PC-9 (cell line): ENCODE data around the gene MSTO1. TPM values are rescaled to one million over a fixed set of nuclear protein-coding genes. Genes with fewer than 3 reads are reported as not detected.
"Not testable (repeated sequence)": the region's sequence is repeated elsewhere in the genome, so short reads cannot be mapped to it uniquely, and the experiment has no call there.

ENCODE experiments used
- BruUV-seq: library from RNA; stranded (reverse); fragments of 400-500 nt; replicated peaks from 2 replicates; lab custom pipeline; 2021; lab: Mats Ljungman, UMichigan
- CTCF ChIA-PET: fragments of 300-600 bp; sonication (Branson Sonifier 250); formaldehyde crosslinking; loops from one replicate; lab custom pipeline; 2022; ENCODE audit warnings: antibody characterized with exemption; lab: Charles Lee
- POLR2A ChIA-PET: fragments of 300-600 bp; sonication (Branson Sonifier 250); formaldehyde crosslinking; loops from one replicate; lab custom pipeline; 2022; ENCODE audit warnings: antibody characterized with exemption; ENCODE audit not compliant: unreplicated experiment; lab: Charles Lee
- DNase-seq, 2 experiments: peaks; one replicate each; pipeline versions ENCODE4 v3.0.0 to v3.0.0-alpha.2; 2015 to 2022; ENCODE audit warnings: mixed read lengths in 1 of 2
- H2AFZ ChIP-seq: fragments of 200-600 bp; sonication (generic); 2 replicates; pipeline ENCODE4 v1.8.1; 2017; ENCODE audit warnings: antibody characterized with exemption
- H3F3A ChIP-seq: fragments of 200-600 bp; sonication (generic); 2 replicates; pipeline ENCODE4 v1.8.1; 2017; ENCODE audit warnings: antibody characterized with exemption, mild to moderate bottlenecking, low read depth; ENCODE audit not compliant: insufficient read depth
- H3K27ac ChIP-seq: fragments of 200-600 bp; sonication (generic); 2 replicates; pipeline ENCODE4 v1.6.1; 2016; ENCODE audit warnings: mixed run types
- H3K27me3 ChIP-seq: fragments of 200-600 bp; sonication (generic); 2 replicates; pipeline ENCODE4 v1.6.1; 2016; ENCODE audit warnings: low read depth, mixed run types; ENCODE audit not compliant: insufficient read depth
- H3K36me3 ChIP-seq: fragments of 200-600 bp; sonication (generic); 2 replicates; pipeline ENCODE4 v1.6.1; 2016; ENCODE audit warnings: low read depth, mixed run types
- H3K4me1 ChIP-seq: fragments of 200-600 bp; sonication (generic); replicated peaks from 2 replicates; pipeline ENCODE4 v1.6.1; 2016; ENCODE audit warnings: mixed run types; ENCODE audit not compliant: insufficient read depth
- H3K4me2 ChIP-seq: fragments of 200-600 bp; sonication (generic); 2 replicates; pipeline ENCODE4 v1.6.1; 2017; ENCODE audit warnings: mixed run types
- H3K4me3 ChIP-seq: fragments of 200-600 bp; sonication (generic); 2 replicates; pipeline ENCODE4 v1.6.1; 2016; ENCODE audit warnings: mixed run types
- H3K79me2 ChIP-seq: fragments of 200-600 bp; sonication (generic); 2 replicates; pipeline ENCODE4 v1.6.1; 2017; ENCODE audit warnings: low read depth, mixed run types
- H3K9me2 ChIP-seq: fragments of 200-600 bp; sonication (generic); 2 replicates; pipeline ENCODE4 v1.8.1; 2017; ENCODE audit warnings: mild to moderate bottlenecking; ENCODE audit not compliant: insufficient read depth
- H3K9me3 ChIP-seq: fragments of 200-600 bp; sonication (generic); 2 replicates; pipeline ENCODE4 v1.8.1; 2016; ENCODE audit warnings: low read depth; ENCODE audit not compliant: insufficient read depth
- H4K20me1 ChIP-seq: fragments of 200-600 bp; sonication (generic); 2 replicates; pipeline ENCODE4 v1.8.1; 2017; ENCODE audit not compliant: insufficient read depth
- EZH2 ChIP-seq: fragments of 200-600 bp; sonication (generic); IDR thresholded peaks from 2 replicates; pipeline ENCODE4 v1.8.0; 2017; ENCODE audit warnings: antibody characterized with exemption, low read depth
- intact Hi-C: fragments of 100-400 bp; cut with micrococcal nuclease; formaldehyde crosslinking; loops from one replicate; pipeline ENCODE4 v1.10.0; 2022; ENCODE audit not compliant: unreplicated experiment
- total RNA-seq: library from RNA; stranded (reverse); gene quantifications from 2 replicates; pipeline ENCODE4 v1.2.3, GENCODE V29; 2021
- TF ChIP-seq, protein P1 (sequence below): fragments of 200-600 bp; sonication (generic); conservative IDR thresholded peaks from 2 replicates; pipeline ENCODE4 v1.6.1; 2017; ENCODE audit warnings: mixed run types, antibody characterized with exemption, mild to moderate bottlenecking, moderate library complexity

Gene MSTO1
- total RNA-seq, 1 experiment from 2014 or later = 21.5 TPM

DNA sequence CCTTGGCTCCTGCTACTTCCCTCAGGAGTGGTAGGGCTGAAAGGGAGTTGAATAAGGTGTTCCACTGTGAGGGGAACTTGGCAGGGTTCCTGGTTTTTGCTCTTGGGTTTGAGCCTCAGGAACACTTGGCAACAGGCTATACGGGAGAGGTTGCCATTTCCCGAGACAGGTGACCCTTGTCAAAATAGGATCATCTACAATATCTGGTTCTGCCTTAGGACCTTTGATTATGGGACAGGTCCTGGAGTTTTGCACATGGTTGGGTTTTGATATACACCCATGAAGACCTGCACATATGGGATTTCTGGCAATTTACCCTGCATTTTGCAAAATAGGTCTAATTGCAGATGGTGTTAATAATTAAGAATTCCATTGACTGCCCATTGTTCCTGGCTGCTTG, 47.4 kb downstream of the MSTO1 start:
- BruUV-seq = no TSS peak
- H3K4me1 ChIP-seq = peaks cover 10% of the 10 kb centered on the region
- POLR2A ChIA-PET = no interaction called here
- TF ChIP-seq EZH2 = no peak
- TF ChIP-seq, protein P1, sequence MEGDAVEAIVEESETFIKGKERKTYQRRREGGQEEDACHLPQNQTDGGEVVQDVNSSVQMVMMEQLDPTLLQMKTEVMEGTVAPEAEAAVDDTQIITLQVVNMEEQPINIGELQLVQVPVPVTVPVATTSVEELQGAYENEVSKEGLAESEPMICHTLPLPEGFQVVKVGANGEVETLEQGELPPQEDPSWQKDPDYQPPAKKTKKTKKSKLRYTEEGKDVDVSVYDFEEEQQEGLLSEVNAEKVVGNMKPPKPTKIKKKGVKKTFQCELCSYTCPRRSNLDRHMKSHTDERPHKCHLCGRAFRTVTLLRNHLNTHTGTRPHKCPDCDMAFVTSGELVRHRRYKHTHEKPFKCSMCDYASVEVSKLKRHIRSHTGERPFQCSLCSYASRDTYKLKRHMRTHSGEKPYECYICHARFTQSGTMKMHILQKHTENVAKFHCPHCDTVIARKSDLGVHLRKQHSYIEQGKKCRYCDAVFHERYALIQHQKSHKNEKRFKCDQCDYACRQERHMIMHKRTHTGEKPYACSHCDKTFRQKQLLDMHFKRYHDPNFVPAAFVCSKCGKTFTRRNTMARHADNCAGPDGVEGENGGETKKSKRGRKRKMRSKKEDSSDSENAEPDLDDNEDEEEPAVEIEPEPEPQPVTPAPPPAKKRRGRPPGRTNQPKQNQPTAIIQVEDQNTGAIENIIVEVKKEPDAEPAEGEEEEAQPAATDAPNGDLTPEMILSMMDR = no peak
- H2AFZ ChIP-seq = no peak overlapping the region
- peaks cover 15% of the 10 kb centered on the region; the same call in 1 of the 2 replicates for H3F3A ChIP-seq
- no peak overlapping the region for H3K27ac ChIP-seq
- H3K36me3 ChIP-seq = peaks cover 2% of the 10 kb centered on the region; the same call in 1 of the 2 replicates
- H4K20me1 ChIP-seq = no peaks in the 10 kb centered on the region
- no peaks in the 10 kb centered on the region for H3K9me3 ChIP-seq
- intact Hi-C loops = no loop called here
- no peaks in the 10 kb centered on the region for H3K27me3 ChIP-seq
- no peaks in the 10 kb centered on the region for H3K9me2 ChIP-seq
- no peak overlapping the region for H3K4me2 ChIP-seq
- H3K4me3 ChIP-seq = no peak overlapping the region
- DNase-seq = no peak
- no peaks in the 10 kb centered on the region for H3K79me2 ChIP-seq
- CTCF ChIA-PET = interaction anchor here (0.6 kb wide), 1 partner anchor 69 kb away, joined by 4 read pairs; no protein-coding TSS in a partner anchor

DNA sequence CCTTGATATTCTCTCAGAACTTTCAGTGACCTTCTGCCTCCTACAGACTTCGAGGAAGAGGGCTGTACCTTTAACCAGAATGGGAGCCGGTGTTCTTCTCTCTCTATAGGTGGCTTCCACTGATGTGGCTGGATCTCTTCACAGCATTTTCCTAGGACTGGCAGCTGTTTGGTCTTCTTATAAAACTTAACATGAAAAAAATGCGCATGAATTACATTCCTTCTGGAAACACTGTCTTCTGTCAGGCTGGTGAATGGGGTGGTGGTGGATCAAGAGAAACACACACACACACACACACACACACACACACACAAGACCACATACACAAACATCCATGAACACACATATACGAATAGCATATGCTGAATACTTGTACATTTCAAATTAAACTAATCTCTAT, 51.2 kb downstream of the MSTO1 start:
- H3K36me3 ChIP-seq = peaks cover 13% of the 10 kb centered on the region; the same call in 1 of the 2 replicates
- H3K27me3 ChIP-seq, BruUV-seq, H3K9me3 ChIP-seq, CTCF ChIA-PET, H2AFZ ChIP-seq, POLR2A ChIA-PET, DNase-seq, H3K4me1 ChIP-seq, H3K79me2 ChIP-seq, H3K4me2 ChIP-seq, H4K20me1 ChIP-seq, H3K4me3 ChIP-seq, intact Hi-C loops, H3K9me2 ChIP-seq, H3F3A ChIP-seq, H3K27ac ChIP-seq: not testable (repeated sequence)

Other genes with a start within 250 kb of the MSTO1 start
- 29.4 and 36.0 TPM in 2 replicates for gene ASH1L, start 47.4 kb upstream of the MSTO1 start, total RNA-seq
- gene YY1AP1, start 78.6 kb downstream of the MSTO1 start, total RNA-seq = 38.3 and 40.6 TPM in 2 replicates
- 111 and 112 TPM in 2 replicates for gene DAP3, start 78.9 kb downstream of the MSTO1 start, total RNA-seq
- gene GON4L, start 247.0 kb downstream of the MSTO1 start, total RNA-seq = 41.1 and 45.8 TPM in 2 replicates
- 0.08 and 0.09 TPM in 2 replicates for gene SYT11, start 249.3 kb downstream of the MSTO1 start, total RNA-seq